ENCODE results near the gene SHISA4.

- no peak for TF ChIP-seq EZH2 (IDR thresholded peaks at IDR 0.05; ENCODE audit: low read length, unreplicated experiment)
- TF ChIP-seq, protein P1, sequence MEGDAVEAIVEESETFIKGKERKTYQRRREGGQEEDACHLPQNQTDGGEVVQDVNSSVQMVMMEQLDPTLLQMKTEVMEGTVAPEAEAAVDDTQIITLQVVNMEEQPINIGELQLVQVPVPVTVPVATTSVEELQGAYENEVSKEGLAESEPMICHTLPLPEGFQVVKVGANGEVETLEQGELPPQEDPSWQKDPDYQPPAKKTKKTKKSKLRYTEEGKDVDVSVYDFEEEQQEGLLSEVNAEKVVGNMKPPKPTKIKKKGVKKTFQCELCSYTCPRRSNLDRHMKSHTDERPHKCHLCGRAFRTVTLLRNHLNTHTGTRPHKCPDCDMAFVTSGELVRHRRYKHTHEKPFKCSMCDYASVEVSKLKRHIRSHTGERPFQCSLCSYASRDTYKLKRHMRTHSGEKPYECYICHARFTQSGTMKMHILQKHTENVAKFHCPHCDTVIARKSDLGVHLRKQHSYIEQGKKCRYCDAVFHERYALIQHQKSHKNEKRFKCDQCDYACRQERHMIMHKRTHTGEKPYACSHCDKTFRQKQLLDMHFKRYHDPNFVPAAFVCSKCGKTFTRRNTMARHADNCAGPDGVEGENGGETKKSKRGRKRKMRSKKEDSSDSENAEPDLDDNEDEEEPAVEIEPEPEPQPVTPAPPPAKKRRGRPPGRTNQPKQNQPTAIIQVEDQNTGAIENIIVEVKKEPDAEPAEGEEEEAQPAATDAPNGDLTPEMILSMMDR (conservative IDR thresholded peaks at IDR 0.05; ENCODE audit: low read depth, low read length), result no peak
- TF ChIP-seq EZH2phosphoT487 (IDR thresholded peaks at IDR 0.05; ENCODE audit: borderline replicate concordance, low read length), result no peak
These were observed 4.3 kb upstream of the SHISA4 start for GRCh38 chr1:201884425-201884824.

All from PC-3 (cell line).